GM12875 (cell line): ENCODE data around the gene FCMR.
A peak's percentile ranks its signal among the peaks of the same experiment; 100 is the strongest.

ENCODE experiments used
- H3K4me3 ChIP-seq: one replicate; pipeline ENCODE4 v1.5.1; 2011; ENCODE audit warnings: low read depth, low read length, control low read depth
- TF ChIP-seq, protein P1 (sequence below): IDR thresholded peaks from 2 replicates; pipeline ENCODE4 v1.5.1; 2011; ENCODE audit warnings: low read depth, mild to moderate bottlenecking, control low read depth, inconsistent platforms, low read length, moderate library complexity, borderline replicate concordance; ENCODE audit not compliant: insufficient read depth

Gene FCMR

DNA sequence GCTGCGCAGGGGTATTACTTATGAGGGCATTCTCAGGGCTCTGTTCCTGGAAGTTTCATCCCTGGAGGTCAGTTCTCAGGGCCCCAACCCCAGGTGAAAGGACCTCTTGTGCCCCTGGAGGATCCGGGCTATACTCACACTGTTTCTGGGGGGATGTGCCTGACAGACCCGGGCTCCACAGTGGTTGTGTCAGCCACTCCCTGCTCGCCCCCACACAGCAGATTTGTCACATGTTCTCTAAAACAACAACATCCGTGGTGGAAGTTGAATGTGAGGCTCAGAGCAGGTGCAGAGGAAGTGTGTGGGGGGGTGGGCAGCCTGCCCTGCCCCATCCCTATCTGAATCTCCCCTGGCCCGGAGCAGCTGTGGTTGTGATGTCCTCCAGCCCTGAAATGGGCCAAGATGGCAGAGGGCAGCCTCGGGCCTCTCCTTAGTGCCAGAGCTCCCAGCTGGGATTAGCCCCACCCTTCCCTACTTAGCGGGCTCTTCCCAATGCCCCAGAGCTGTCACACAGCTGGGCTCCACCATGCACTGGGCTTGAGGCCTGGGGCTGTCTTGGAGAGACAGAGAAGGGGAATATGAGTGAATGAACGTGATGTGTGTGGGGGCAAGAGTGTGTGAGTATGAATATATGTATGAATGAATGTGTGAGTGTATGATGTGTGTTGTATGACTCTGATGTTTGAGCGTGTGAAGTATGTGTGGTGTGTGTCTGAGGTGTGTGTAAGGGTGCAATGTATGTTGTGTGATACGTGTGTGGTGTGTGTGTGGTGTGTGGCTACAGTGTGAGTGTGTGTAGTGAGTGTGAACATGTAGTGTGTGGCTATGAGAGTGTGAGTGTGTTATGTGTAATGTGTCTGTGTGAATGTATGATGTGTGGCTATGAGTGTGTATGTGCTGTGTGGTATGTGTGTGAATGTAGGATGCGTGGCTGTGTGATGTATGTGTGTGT lies 1.5 kb upstream of the FCMR start:
- peak overlapping the region; percentile 38 for H3K4me3 ChIP-seq
- TF ChIP-seq, protein P1, sequence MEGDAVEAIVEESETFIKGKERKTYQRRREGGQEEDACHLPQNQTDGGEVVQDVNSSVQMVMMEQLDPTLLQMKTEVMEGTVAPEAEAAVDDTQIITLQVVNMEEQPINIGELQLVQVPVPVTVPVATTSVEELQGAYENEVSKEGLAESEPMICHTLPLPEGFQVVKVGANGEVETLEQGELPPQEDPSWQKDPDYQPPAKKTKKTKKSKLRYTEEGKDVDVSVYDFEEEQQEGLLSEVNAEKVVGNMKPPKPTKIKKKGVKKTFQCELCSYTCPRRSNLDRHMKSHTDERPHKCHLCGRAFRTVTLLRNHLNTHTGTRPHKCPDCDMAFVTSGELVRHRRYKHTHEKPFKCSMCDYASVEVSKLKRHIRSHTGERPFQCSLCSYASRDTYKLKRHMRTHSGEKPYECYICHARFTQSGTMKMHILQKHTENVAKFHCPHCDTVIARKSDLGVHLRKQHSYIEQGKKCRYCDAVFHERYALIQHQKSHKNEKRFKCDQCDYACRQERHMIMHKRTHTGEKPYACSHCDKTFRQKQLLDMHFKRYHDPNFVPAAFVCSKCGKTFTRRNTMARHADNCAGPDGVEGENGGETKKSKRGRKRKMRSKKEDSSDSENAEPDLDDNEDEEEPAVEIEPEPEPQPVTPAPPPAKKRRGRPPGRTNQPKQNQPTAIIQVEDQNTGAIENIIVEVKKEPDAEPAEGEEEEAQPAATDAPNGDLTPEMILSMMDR, result no peak

DNA sequence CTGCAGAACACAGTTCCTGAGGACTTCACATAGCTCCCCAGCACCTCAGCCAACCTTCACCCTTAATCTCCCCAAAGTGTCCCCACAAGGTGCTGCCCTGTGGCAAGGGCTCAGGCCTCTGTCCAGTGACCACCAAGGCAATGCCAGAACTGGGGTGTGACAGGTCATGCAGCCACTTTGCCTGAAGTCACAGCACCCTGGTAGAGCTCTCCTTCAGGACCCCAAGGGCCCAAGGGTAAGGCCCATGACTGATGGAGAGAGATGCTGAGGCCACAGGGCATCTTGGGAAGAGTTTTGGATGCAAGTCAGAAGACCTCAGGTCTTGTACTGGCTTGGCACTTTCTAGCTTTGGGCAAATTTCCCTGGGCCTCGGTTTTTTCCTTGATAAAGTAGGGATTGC lies 783 bp upstream of the FCMR start:
- TF ChIP-seq, protein P1, result no peak
- peak overlapping the region; percentile 22 for H3K4me3 ChIP-seq

- TF ChIP-seq, protein P1, result no peak
- peak overlapping the region; percentile 76 for H3K4me3 ChIP-seq
Measured at GRCh38 chr1:206918076-206918475, 3.7 kb downstream of the FCMR start.

- no peak overlapping the region for H3K4me3 ChIP-seq
- TF ChIP-seq, protein P1, result no peak
Measured at GRCh38 chr1:206916000-206916709, 5.6 kb downstream of the FCMR start.

DNA sequence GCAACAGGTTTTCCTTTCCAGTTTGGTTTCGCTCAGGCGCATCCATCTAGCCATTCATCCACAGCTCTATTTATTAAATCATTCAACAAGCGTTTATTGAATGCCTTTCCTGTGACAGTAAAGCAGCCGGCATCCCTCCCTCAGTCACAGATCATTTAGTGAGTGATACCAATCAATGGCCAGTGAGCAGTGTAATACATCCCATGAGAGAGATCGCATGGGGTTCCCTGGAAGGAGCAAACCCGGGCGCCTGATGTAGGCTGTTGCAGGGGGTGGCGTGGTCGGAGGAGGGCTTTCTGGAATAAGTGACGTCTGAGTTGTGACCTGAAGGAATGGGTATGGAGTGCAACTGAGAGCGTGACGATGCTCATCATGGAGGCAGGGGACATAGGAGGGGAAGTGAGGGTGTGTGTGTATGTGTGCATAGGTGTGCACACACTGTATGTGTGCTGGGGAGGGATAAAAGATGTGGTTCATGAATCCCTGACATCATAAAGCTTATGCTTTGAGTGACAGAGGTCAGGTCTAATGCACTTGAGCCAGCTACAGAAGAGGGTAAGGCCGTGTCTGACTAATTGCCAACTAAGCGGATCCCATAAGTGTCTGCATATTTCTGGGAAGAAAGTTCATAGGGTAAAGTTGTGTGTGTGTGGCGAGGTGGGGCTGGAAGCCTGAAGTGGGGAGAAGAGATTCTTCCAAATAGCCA lies 6.6 kb downstream of the FCMR start:
- TF ChIP-seq, protein P1, result no peak
- no peak overlapping the region for H3K4me3 ChIP-seq

GRCh38 chr1:206913766-206914537 lies 7.8 kb downstream of the FCMR start:
- H3K4me3 ChIP-seq, result no peak overlapping the region
- TF ChIP-seq, protein P1, result no peak
